ENCODE results near the gene SRC.

SRC gene

GRCh38 chr20:37336369-37337207 is 9.4 kb upstream of the SRC start:
- no peak for TF ChIP-seq GATA3 (IDR thresholded peaks at IDR 0.05; ENCODE audit: low read depth, low read length)
- no peak for TF ChIP-seq GATA2 (IDR thresholded peaks at IDR 0.05; ENCODE audit: low read depth, low read length)

GRCh38 chr20:37337208-37337991 is 8.5 kb upstream of the SRC start:
- TF ChIP-seq GATA3 (IDR thresholded peaks at IDR 0.05; ENCODE audit: low read depth, low read length), result no peak
- TF ChIP-seq GATA2 (IDR thresholded peaks at IDR 0.05; ENCODE audit: low read depth, low read length), result no peak

GRCh38 chr20:37339208-37339607 is 6.7 kb upstream of the SRC start:
- no peak for TF ChIP-seq GATA3 (IDR thresholded peaks at IDR 0.05; ENCODE audit: low read depth, low read length)
- TF ChIP-seq GATA2 (IDR thresholded peaks at IDR 0.05; ENCODE audit: low read depth, low read length), result no peak

DNA sequence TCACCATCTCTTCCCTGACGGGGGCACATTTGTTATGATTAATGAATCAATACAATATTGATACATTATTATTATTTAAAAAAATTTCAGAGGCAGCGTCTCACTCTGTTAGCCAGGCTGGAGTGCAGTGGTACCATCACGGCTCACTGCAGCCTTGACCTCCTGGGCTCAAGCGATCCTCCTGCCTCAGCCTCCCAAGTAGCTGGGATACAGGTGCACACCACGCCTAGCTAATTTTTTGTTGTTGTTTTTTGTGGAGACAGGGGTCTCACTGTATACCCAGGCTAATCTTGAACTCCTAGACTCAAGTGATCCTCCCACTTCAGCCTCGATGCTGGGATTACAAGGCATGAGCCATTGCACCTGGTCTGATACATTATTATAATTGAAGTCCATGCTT is 4.9 kb upstream of the SRC start:
- TF ChIP-seq GATA3 (IDR thresholded peaks at IDR 0.05; ENCODE audit: low read depth, low read length) (no peak), GATA2 (IDR thresholded peaks at IDR 0.05; ENCODE audit: low read depth, low read length) (no peak)

DNA sequence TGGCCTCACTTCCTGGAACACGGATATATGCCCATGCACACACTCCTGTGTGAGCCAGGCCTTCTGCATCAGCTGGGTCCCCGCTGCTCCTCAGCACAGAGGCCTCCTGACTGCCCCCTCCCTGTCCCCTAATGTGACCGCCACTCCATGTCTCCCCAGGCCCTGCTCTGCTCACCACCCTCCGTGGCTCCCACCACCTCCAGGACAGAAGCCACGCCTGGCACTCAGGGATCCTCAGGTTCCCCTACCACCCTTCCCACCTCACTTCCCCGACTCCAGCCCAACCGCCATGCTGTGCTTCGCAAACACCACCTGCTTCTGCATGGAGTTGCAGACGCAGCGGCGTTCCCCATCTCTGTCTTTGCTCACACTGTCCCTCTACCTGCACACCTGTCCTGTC is 4.3 kb upstream of the SRC start:
- TF ChIP-seq GATA2 (IDR thresholded peaks at IDR 0.05; ENCODE audit: low read depth, low read length), result no peak
- no peak for TF ChIP-seq GATA3 (IDR thresholded peaks at IDR 0.05; ENCODE audit: low read depth, low read length)

GRCh38 chr20:37342231-37343177 is 3.4 kb upstream of the SRC start:
- TF ChIP-seq GATA3 (IDR thresholded peaks at IDR 0.05; ENCODE audit: low read depth, low read length) (no peak), GATA2 (IDR thresholded peaks at IDR 0.05; ENCODE audit: low read depth, low read length) (no peak)

DNA sequence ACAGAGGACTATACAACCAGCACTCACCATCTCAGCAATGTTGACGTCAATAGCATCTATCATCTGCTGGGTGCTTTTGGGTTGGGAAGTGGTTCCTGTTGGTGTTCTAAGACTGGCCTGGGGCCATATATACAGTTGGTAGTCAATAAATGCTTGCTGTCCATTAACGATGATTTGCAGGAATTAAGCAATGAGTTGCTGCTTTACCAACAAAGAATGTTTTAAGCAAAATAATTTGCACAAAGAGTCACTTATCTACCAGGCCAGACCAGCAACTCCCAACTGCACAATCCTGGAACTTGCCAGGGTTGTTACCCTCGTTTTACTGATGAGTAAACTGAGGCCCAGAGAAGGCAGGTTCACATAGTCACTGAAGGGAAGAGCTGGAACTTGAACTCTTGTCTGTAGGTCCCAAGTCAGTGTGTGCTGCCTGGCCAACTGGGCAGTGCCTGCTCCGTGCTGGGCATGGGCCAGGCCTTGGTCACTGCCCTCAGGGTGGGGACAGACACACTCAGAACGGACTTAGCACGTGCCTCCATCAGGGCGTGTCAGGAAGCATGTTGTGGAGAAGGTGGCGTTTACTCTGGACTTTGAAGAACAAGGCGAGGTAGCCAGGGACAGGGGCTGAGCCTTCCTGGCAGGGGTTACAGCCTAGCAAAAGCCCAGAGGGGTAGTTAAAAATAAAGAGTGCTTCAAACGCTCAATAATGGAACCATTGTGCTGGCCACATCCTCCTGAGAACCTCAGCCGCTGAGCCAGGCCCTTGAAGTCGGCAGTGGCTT is 2.5 kb upstream of the SRC start:
- TF ChIP-seq GATA2 (IDR thresholded peaks at IDR 0.05; ENCODE audit: low read depth, low read length), result no peak
- TF ChIP-seq GATA3 (IDR thresholded peaks at IDR 0.05; ENCODE audit: low read depth, low read length), result no peak

- TF ChIP-seq GATA2 (IDR thresholded peaks at IDR 0.05; ENCODE audit: low read depth, low read length), result no peak
- no peak for TF ChIP-seq GATA3 (IDR thresholded peaks at IDR 0.05; ENCODE audit: low read depth, low read length)
Measured at GRCh38 chr20:37343994-37344355, 2.0 kb upstream of the SRC start.

- TF ChIP-seq GATA2 (IDR thresholded peaks at IDR 0.05; ENCODE audit: low read depth, low read length), result no peak
- no peak for TF ChIP-seq GATA3 (IDR thresholded peaks at IDR 0.05; ENCODE audit: low read depth, low read length)
Measured at GRCh38 chr20:37344506-37345338, 1.2 kb upstream of the SRC start.

DNA sequence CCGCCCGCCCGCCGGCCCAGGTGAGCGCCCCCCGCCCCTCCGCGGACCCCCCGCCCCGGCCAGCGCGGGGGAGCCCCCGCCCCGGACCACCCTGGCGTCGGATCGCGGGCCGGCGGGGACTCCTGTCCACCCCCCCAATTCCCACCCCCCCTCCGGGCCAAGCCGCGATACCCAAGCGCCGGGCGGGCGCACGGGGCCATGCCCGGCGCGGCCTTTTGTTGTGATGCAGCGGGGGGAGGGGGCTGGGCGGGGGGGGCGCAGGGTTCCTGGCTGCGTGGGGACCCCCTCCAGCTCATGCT is 245 bp downstream of the SRC start:
- TF ChIP-seq GATA2 (IDR thresholded peaks at IDR 0.05; ENCODE audit: low read depth, low read length) (no peak), GATA3 (IDR thresholded peaks at IDR 0.05; ENCODE audit: low read depth, low read length) (no peak)

GRCh38 chr20:37346535-37347346 is 801 bp downstream of the SRC start:
- TF ChIP-seq GATA2 (IDR thresholded peaks at IDR 0.05; ENCODE audit: low read depth, low read length) (no peak), GATA3 (IDR thresholded peaks at IDR 0.05; ENCODE audit: low read depth, low read length) (no peak)

GRCh38 chr20:37347347-37347823 is 1.4 kb downstream of the SRC start:
- no peak for TF ChIP-seq GATA3 (IDR thresholded peaks at IDR 0.05; ENCODE audit: low read depth, low read length)
- TF ChIP-seq GATA2 (IDR thresholded peaks at IDR 0.05; ENCODE audit: low read depth, low read length), result no peak

Data from SH-SY5Y (cell line).